Lung (tissue), 12 donors: Measurements from ENCODE around the gene NFE2L2. TPM values are rescaled to one million over a fixed set of nuclear protein-coding genes. Genes with fewer than 3 reads are reported as not detected.

Experiments used
- ATAC-seq: fragments of 200-7000 bp; cut with Tn5 transposase; one replicate; pipeline ENCODE4 v1.9.1; 2020; ENCODE audit warnings: moderate number of reproducible peaks; ENCODE audit not compliant: insufficient read depth, low FRiP score
- DNase-seq, 3 donors: peaks; one replicate each; pipeline ENCODE4 v3.0.0-alpha.2; 2013 to 2017
- H3K27ac ChIP-seq, 2 donors: one replicate each; pipeline ENCODE4 v1.5.1; 2013; ENCODE audit warnings: mild to moderate bottlenecking in 2 of 2, moderate library complexity in 2 of 2, control low read depth in 1 of 2, inconsistent platforms in 1 of 2, low read depth in 1 of 2, low read length in 1 of 2
- H3K27me3 ChIP-seq, 3 donors: one replicate each; pipeline ENCODE4 v1.5.1; 2013; ENCODE audit warnings: low read length in 2 of 3; ENCODE audit not compliant: control insufficient read depth in 3 of 3, insufficient read depth in 3 of 3
- H3K36me3 ChIP-seq, 4 donors: one replicate each; pipeline ENCODE4 v1.5.1; 2013; ENCODE audit warnings: low read length in 4 of 4, mild to moderate bottlenecking in 1 of 4, moderate library complexity in 1 of 4; ENCODE audit not compliant: control insufficient read depth in 4 of 4, insufficient read depth in 4 of 4
- H3K4me1 ChIP-seq, 5 donors: one replicate each; pipeline ENCODE4 v1.5.1; 2013; ENCODE audit warnings: low read length in 5 of 5, mild to moderate bottlenecking in 2 of 5, moderate library complexity in 1 of 5; ENCODE audit not compliant: control insufficient read depth in 5 of 5, insufficient read depth in 5 of 5
- H3K4me3 ChIP-seq: one replicate; pipeline ENCODE4 v1.5.1; 2013; ENCODE audit warnings: mild to moderate bottlenecking, control low read depth, moderate library complexity
- H3K9ac ChIP-seq, 2 donors: one replicate each; pipeline ENCODE4 v1.5.1; 2013; ENCODE audit warnings: low read length in 2 of 2, control low read depth in 1 of 2; ENCODE audit not compliant: insufficient read depth in 1 of 2
- H3K9me3 ChIP-seq, 4 donors: one replicate each; pipeline ENCODE4 v1.5.1; 2013; ENCODE audit warnings: low read length in 3 of 4, mild to moderate bottlenecking in 1 of 4, moderate library complexity in 1 of 4; ENCODE audit not compliant: control insufficient read depth in 4 of 4, insufficient read depth in 3 of 4
- WGBS, 2 donors: extraction: QIAGEN DNeasy Blood & Tissue Kit; methylation state at CpG; one replicate each; pipeline ENCODE4 v1.1.7; 2013; 5-methylcytosine and 5-hydroxymethylcytosine counted together
- polyA plus RNA-seq, 2 donors: library from polyadenylated mRNA; stranded (reverse); fragments of 200-250 nt; gene quantifications; one replicate each; pipeline ENCODE4 v1.2.1, GENCODE V29; 2013
- total RNA-seq, 2 donors: library from RNA; depleted of rRNA in 1 of 2; stranded (reverse); fragments of >200 nt in 1 of 2; gene quantifications; one replicate each; pipeline ENCODE4 v1.2.1, GENCODE V29; 2014 to 2021
- TF ChIP-seq, protein P1 (sequence below): IDR thresholded peaks from 2 replicates; pipeline ENCODE4 v1.5.1; 2012; ENCODE audit warnings: mild to moderate bottlenecking; ENCODE audit errors: control extremely low read depth, extremely low read depth
- donor health status: control.
- donor health status: control.
- donor health status: Bipolar disorder and iron deficiency.
- donor health status: healthy.
- donor health status: DM: yes; HTN: yes; CAD: no.

Gene NFE2L2
- total and polyA plus RNA-seq, 4 donors: 45.5 to 145 (median 80.6) TPM

GRCh38 chr2:177263451-177264208, 897 bp downstream of the NFE2L2 start:
- H3K27ac ChIP-seq: peak overlapping the region; percentile 100
- DNase-seq: peak; percentile 98 to 99 (median 99)
- H3K27me3 ChIP-seq: no peaks in the 10 kb centered on the region
- H3K9ac ChIP-seq: peak overlapping the region; percentile 95 to 98
- H3K9me3 ChIP-seq: no peaks in the 10 kb centered on the region
- TF ChIP-seq, protein P1, sequence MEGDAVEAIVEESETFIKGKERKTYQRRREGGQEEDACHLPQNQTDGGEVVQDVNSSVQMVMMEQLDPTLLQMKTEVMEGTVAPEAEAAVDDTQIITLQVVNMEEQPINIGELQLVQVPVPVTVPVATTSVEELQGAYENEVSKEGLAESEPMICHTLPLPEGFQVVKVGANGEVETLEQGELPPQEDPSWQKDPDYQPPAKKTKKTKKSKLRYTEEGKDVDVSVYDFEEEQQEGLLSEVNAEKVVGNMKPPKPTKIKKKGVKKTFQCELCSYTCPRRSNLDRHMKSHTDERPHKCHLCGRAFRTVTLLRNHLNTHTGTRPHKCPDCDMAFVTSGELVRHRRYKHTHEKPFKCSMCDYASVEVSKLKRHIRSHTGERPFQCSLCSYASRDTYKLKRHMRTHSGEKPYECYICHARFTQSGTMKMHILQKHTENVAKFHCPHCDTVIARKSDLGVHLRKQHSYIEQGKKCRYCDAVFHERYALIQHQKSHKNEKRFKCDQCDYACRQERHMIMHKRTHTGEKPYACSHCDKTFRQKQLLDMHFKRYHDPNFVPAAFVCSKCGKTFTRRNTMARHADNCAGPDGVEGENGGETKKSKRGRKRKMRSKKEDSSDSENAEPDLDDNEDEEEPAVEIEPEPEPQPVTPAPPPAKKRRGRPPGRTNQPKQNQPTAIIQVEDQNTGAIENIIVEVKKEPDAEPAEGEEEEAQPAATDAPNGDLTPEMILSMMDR: peak; percentile 67
- H3K36me3 ChIP-seq: peaks cover 0 to 2% (median 0%) of the 10 kb centered on the region in 4 donors
- WGBS, 2 donors: 0% methylated on average over 58 to 81 of the region's 81 CpGs
- peak overlapping the region; percentile 99 for H3K4me3 ChIP-seq
- H3K4me1 ChIP-seq: peaks cover 6 to 36% (median 22%) of the 10 kb centered on the region in 5 donors
- peak; percentile 82 for ATAC-seq

GRCh38 chr2:177262958-177263450, 1.5 kb downstream of the NFE2L2 start:
- Histone ChIP-seq H3K27ac (peak overlapping the region; percentile 100), H3K9me3 (no peaks in the 10 kb centered on the region), H3K9ac (peak overlapping the region; percentile 90 to 98), H3K27me3 (no peaks in the 10 kb centered on the region), H3K4me1 (peaks cover 6 to 36% (median 22%) of the 10 kb centered on the region in 5 donors), H3K36me3 (peaks cover 0 to 2% (median 0%) of the 10 kb centered on the region in 4 donors), H3K4me3 (peak overlapping the region; percentile 99)
- ATAC-seq (no peak), DNase-seq (no peak)
- TF ChIP-seq, protein P1: no peak
- 1 to 2% methylated on average over 6 of the region's 6 CpGs for WGBS, 2 donors

GRCh38 chr2:177262092-177262491, 2.4 kb downstream of the NFE2L2 start:
- WGBS, 2 donors: 2 to 28% methylated on average over 2 of the region's 2 CpGs
- Histone ChIP-seq H3K27me3 (no peaks in the 10 kb centered on the region), H3K4me3 (peak overlapping the region; percentile 35), H3K27ac (peak overlapping the region in 1 of 2 donors; percentile 25), H3K9me3 (no peaks in the 10 kb centered on the region), H3K9ac (peak overlapping the region; percentile 90 to 98), H3K4me1 (peaks cover 6 to 36% (median 22%) of the 10 kb centered on the region in 5 donors), H3K36me3 (peaks cover 0 to 2% (median 0%) of the 10 kb centered on the region in 4 donors)
- ATAC-seq (no peak), DNase-seq (peak in 1 of 3 donors; percentile 49)
- TF ChIP-seq, protein P1: no peak
